Tibial artery (tissue), 4 donors: ENCODE data around the gene PLEKHG7.

ENCODE experiments used
- DNase-seq, 2 donors: peaks; one replicate each; pipeline ENCODE4 v3.0.0-alpha.2; 2019
- H3K27ac ChIP-seq, 2 donors: fragments of 200-600 bp; sonication (generic) in 1 of 2; 1 replicate in 1 of 2; 2 replicates in 1 of 2; pipeline ENCODE4 v1.5.1; 2018 to 2019; ENCODE audit warnings: mild to moderate bottlenecking in 1 of 2
- H3K27me3 ChIP-seq, 2 donors: fragments of 200-600 bp; sonication (generic) in 1 of 2; one replicate each; pipeline versions ENCODE4 v1.5.1 to v1.6.0; 2016 to 2019
- H3K36me3 ChIP-seq, 3 donors: fragments of 200-600 bp; sonication (generic) in 2 of 3; one replicate each; pipeline ENCODE4 v1.5.1; 2016 to 2019; ENCODE audit warnings: mild to moderate bottlenecking in 2 of 3
- H3K4me1 ChIP-seq, 4 donors: fragments of 200-600 bp; sonication (generic) in 2 of 4; 1 replicate in 3 of 4; 2 replicates in 1 of 4; pipeline ENCODE4 v1.5.1; 2016 to 2019
- H3K4me3 ChIP-seq, 2 donors: fragments of 200-600 bp; sonication (generic) in 1 of 2; 1 replicate in 1 of 2; 2 replicates in 1 of 2; pipeline ENCODE4 v1.5.1; 2018 to 2019; ENCODE audit warnings: mild to moderate bottlenecking in 2 of 2
- H3K9me3 ChIP-seq, 3 donors: fragments of 200-600 bp; sonication (generic) in 1 of 3; one replicate each; pipeline ENCODE4 v1.5.1; 2016 to 2019
- intact Hi-C: fragments of 100-400 bp; cut with DNase I; formaldehyde crosslinking; loops from one replicate; pipeline ENCODE4 v1.15.0; 2023; ENCODE audit warnings: low total_unique reads
- TF ChIP-seq, protein P1 (sequence below), 2 experiments: fragments of 200-600 bp in 1 of 2; fragments of 450-650 bp in 1 of 2; IDR thresholded peaks; one replicate each; pipeline ENCODE4 v1.5.1; 2017 to 2019; ENCODE audit warnings: antibody characterized with exemption in 2 of 2, mild to moderate bottlenecking in 1 of 2, moderate library complexity in 1 of 2

Gene PLEKHG7

DNA sequence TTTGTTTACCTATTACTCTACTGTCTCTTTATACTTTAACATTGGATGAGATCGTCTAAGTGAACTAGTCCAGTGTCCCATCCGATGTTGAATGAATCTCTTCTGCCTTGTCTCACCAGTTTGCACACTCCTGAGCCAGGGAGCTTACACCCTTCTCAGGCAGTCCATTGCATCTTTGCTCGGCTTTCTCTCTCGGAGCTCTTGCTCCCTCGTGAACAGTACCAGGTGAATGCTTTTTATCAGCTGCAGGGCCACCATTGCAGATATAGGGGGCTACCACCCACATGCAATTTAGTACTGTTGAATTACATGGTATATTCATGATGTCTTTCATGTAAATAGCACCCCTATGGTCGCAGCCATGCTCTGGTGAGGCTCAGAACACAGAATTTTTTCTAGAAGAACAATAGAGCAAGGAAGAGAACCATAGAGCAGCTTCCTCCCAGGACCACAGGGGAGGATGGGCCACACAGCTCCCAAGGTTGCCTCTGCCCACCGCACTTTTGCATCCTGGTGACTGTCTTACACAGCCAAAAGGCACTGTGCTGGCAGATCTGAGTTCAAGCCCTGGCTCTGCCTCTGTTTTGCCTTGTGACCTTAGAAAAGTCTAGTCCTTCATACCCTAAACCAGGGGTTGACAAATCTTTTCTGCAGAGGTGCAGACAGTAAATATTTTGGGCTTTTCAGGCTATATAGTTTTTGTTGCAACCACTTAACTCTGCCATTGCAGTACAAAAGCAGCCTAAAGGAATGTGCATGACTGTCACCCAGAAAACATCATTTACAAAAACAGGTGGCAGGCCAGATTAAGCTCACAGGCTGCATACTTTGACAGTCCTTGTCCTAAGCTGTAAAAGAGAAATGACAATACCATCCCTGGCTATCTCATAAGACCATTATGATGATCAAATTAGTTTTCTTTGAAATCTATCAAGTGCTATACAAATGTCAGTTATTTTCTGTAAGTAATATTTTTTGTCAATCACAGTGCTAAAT is 35.4 kb downstream of the PLEKHG7 start:
- Histone ChIP-seq H3K4me3 (no peak overlapping the region), H3K4me1 (peaks cover 0 to 9% (median 7%) of the 10 kb centered on the region in 4 donors), H3K27ac (no peak overlapping the region), H3K36me3 (no peaks in the 10 kb centered on the region), H3K27me3 (no peaks in the 10 kb centered on the region), H3K9me3 (no peaks in the 10 kb centered on the region)
- no peak for DNase-seq
- TF ChIP-seq, protein P1, sequence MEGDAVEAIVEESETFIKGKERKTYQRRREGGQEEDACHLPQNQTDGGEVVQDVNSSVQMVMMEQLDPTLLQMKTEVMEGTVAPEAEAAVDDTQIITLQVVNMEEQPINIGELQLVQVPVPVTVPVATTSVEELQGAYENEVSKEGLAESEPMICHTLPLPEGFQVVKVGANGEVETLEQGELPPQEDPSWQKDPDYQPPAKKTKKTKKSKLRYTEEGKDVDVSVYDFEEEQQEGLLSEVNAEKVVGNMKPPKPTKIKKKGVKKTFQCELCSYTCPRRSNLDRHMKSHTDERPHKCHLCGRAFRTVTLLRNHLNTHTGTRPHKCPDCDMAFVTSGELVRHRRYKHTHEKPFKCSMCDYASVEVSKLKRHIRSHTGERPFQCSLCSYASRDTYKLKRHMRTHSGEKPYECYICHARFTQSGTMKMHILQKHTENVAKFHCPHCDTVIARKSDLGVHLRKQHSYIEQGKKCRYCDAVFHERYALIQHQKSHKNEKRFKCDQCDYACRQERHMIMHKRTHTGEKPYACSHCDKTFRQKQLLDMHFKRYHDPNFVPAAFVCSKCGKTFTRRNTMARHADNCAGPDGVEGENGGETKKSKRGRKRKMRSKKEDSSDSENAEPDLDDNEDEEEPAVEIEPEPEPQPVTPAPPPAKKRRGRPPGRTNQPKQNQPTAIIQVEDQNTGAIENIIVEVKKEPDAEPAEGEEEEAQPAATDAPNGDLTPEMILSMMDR (IDR thresholded peaks at IDR 0.05), result no peak
- intact Hi-C loops, result no loop called here

DNA sequence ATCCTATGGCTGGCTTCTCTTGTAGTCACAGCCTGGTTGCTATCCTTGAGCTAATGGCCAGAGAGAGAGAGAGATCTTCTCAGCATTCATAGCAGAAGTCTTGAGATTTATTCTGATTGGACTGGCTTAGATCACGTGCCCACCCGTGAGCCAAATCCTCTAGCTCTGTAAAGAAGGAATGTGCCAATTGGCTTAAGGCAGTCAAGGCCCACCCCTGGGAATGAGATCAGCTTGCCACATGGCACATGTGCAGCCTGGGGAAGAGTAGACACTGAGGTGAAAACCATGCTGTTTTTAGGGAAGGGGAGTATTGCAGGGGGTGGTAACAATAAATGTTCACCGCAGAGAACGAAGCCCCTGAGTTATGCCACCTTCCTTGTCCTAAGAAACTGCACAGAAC is 36.3 kb downstream of the PLEKHG7 start:
- H3K27ac ChIP-seq, result no peak overlapping the region
- TF ChIP-seq, protein P1 (IDR thresholded peaks at IDR 0.05), result no peak
- no peaks in the 10 kb centered on the region for H3K27me3 ChIP-seq
- no peak for DNase-seq
- no peak overlapping the region for H3K4me3 ChIP-seq
- H3K36me3 ChIP-seq, result no peaks in the 10 kb centered on the region
- H3K4me1 ChIP-seq, result peaks cover 0 to 9% (median 7%) of the 10 kb centered on the region in 4 donors
- no peaks in the 10 kb centered on the region for H3K9me3 ChIP-seq
- intact Hi-C loops, result no loop called here

DNA sequence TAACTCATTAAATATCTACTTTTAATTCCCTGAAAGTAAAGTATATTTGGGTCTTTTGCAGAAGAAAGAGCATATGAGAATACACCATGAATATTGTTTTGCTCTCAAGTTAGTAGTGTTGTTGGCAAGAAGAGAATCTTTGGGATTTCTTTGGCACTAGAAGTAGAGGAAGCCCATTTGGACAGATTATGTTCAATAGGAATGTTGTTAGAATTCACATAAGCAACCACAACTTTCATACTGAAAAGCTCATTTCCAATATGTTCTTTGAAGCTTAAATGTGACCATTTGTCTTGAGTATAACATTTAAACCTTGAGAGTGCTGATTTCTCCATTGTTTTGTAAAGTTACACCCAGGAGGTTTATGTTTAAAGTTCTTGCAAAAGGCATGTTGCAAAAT is 37.6 kb downstream of the PLEKHG7 start:
- TF ChIP-seq, protein P1 (IDR thresholded peaks at IDR 0.05), result no peak
- intact Hi-C loops, result no loop called here
- Histone ChIP-seq H3K4me3 (no peak overlapping the region), H3K9me3 (no peaks in the 10 kb centered on the region), H3K36me3 (no peaks in the 10 kb centered on the region), H3K27me3 (no peaks in the 10 kb centered on the region), H3K27ac (no peak overlapping the region), H3K4me1 (peaks cover 0 to 1% (median under 1%) of the 10 kb centered on the region in 4 donors)
- DNase-seq, result no peak

DNA sequence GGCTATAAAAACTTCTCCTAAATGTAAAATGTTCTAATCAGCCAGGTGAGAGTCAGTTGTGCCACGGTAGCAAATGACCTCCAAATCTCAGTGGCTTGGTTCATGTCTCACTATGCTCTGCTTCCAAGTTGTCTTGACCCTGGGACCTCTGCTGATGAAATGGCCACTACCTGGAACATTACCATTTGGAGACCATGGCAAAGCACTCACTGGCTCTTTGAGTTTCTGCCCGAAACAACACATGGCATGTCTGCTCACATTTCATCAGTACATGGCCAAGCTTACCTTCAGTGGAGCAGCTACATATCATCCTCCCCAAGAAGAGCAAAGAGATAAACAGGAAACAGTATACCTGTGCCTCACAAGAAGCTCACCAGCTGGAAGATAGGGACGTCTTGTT is 40.2 kb downstream of the PLEKHG7 start:
- no peaks in the 10 kb centered on the region for H3K27me3 ChIP-seq
- intact Hi-C loops, result no loop called here
- H3K4me1 ChIP-seq, result peaks cover 0 to 10% (median 8%) of the 10 kb centered on the region in 4 donors

DNA sequence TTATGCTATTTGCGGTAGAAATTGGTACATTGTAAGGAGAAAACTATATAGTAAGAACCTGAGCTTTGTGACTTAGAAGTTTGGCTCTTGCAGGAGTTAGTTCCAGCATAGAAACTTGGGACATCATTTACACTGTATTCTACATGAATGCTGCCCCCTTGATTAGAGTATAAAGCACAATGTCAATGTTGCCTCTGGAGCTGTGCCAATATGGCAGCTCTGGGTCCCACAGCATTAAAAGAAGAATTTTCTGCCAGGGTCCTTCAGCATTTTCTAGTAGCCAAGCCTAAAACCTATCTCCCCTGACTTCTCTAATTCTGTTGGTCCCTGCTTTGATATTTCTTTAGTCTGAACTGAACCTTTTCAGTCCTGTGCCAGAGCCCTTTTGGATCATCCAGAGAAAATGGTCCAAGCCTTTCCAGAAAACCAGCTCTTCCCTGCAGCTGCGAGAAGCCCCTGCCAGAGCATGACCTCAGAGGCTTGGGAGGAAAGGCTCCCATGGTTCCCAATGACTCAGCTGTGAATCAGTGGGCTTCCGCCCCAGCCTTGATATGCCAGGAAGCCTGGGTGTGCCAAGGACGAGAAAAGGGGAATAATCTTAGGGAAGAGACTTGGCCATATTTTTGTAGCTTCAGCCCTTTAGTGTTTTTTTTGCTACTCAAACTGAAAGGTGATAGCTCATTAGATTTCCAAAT is 43.2 kb downstream of the PLEKHG7 start:
- DNase-seq, result peak; percentile 82 to 89
- TF ChIP-seq, protein P1 (IDR thresholded peaks at IDR 0.05), result no peak
- H3K27ac ChIP-seq, result peak overlapping the region in 1 of 2 donors; percentile 14

More for the DNA sequence above, 40.2 kb downstream of the PLEKHG7 start:
- no peak overlapping the region for H3K4me3 ChIP-seq
- H3K36me3 ChIP-seq, result no peaks in the 10 kb centered on the region
- TF ChIP-seq, protein P1 (IDR thresholded peaks at IDR 0.05), result no peak
- H3K9me3 ChIP-seq, result no peaks in the 10 kb centered on the region
- no peak overlapping the region for H3K27ac ChIP-seq
- no peak for DNase-seq

More for the DNA sequence above, 43.2 kb downstream of the PLEKHG7 start:
- peaks cover 0 to 10% (median 8%) of the 10 kb centered on the region in 4 donors for H3K4me1 ChIP-seq
- H3K27me3 ChIP-seq, result no peaks in the 10 kb centered on the region
- H3K4me3 ChIP-seq, result no peak overlapping the region
- no peaks in the 10 kb centered on the region for H3K36me3 ChIP-seq
- intact Hi-C loops, result no loop called here
- no peaks in the 10 kb centered on the region for H3K9me3 ChIP-seq
